HK-2 (cell line): Measurements from ENCODE around the gene RASGRP2.

Experiments used
- DNase-seq: peaks from one replicate; pipeline ENCODE4 v3.0.0-alpha.2; 2018; ENCODE audit not compliant: unreplicated experiment

The RASGRP2 gene

GRCh38 chr11:64770120-64770519 lies 26.2 kb upstream of the RASGRP2 start:
- DNase-seq: no peak

GRCh38 chr11:64769283-64769682 lies 25.3 kb upstream of the RASGRP2 start:
- no peak for DNase-seq

- DNase-seq: no peak
Observed at GRCh38 chr11:64768300-64768694, 24.4 kb upstream of the RASGRP2 start.

GRCh38 chr11:64767344-64768299 lies 23.7 kb upstream of the RASGRP2 start:
- DNase-seq: peak; percentile 51

GRCh38 chr11:64766881-64767280 lies 22.9 kb upstream of the RASGRP2 start:
- no peak for DNase-seq

- DNase-seq: no peak
Observed at GRCh38 chr11:64765851-64766665, 22.1 kb upstream of the RASGRP2 start.

GRCh38 chr11:64765291-64765850 lies 21.4 kb upstream of the RASGRP2 start:
- DNase-seq: no peak

GRCh38 chr11:64764753-64765152 lies 20.8 kb upstream of the RASGRP2 start:
- no peak for DNase-seq

- DNase-seq: no peak
Observed at GRCh38 chr11:64764040-64764611, 20.2 kb upstream of the RASGRP2 start.

- DNase-seq: no peak
Observed at GRCh38 chr11:64763526-64764039, 19.6 kb upstream of the RASGRP2 start.

- DNase-seq: peak; percentile 71
Observed at GRCh38 chr11:64762674-64763525, 19.0 kb upstream of the RASGRP2 start.

GRCh38 chr11:64762277-64762673 lies 18.3 kb upstream of the RASGRP2 start:
- DNase-seq: no peak

GRCh38 chr11:64760759-64761420 lies 16.9 kb upstream of the RASGRP2 start:
- DNase-seq: no peak

GRCh38 chr11:64759722-64760719 lies 16.1 kb upstream of the RASGRP2 start, which contains the start of gene PYGM:
Gene PYGM (minus strand): TSS chr11:64759974. CDS start chr11:64759898, 76 bp downstream.
- no peak for DNase-seq

- DNase-seq: no peak
Observed at GRCh38 chr11:64759131-64759721, 15.3 kb upstream of the RASGRP2 start.

- DNase-seq: no peak
Observed at GRCh38 chr11:64758330-64759079, 14.6 kb upstream of the RASGRP2 start.

GRCh38 chr11:64757549-64758329 lies 13.8 kb upstream of the RASGRP2 start:
- no peak for DNase-seq
